GM12878 (cell line): ENCODE data around the gene GDPD1. TPM values are rescaled to one million over a fixed set of nuclear protein-coding genes. Genes with fewer than 3 reads are reported as not detected.
A peak's percentile ranks its signal among the peaks of the same experiment; 100 is the strongest.

Source experiments
- ATAC-seq: fragments of 200-7000 bp; cut with Tn5 transposase; 3 replicates; pipeline ENCODE4 v1.9.1; 2020; ENCODE audit warnings: mild to moderate bottlenecking, moderate library complexity
- BruUV-seq: library from RNA; stranded (reverse); fragments of 400-500 nt; replicated peaks from 2 replicates; lab custom pipeline; 2021; lab: Mats Ljungman, UMichigan
- CTCF ChIA-PET: fragments of 300-600 bp; sonication (Branson Sonifier 250); formaldehyde crosslinking; extraction: SDS; loops from one replicate; lab custom pipeline; 2021; ENCODE audit warnings: inconsistent platforms; lab: Yijun Ruan, JAX
- POLR2A ChIA-PET: fragments of 350-600 bp; formaldehyde crosslinking; extraction: SDS; loops from one replicate; lab custom pipeline; 2021; ENCODE audit warnings: inconsistent platforms; lab: Charles Lee
- RAD21 ChIA-PET: fragments of 300-600 bp; sonication (Branson Sonifier 250); formaldehyde crosslinking; loops from one replicate; lab custom pipeline; 2023; ENCODE audit warnings: antibody characterized with exemption; ENCODE audit not compliant: unreplicated experiment; lab: Charles Lee
- SMC1A ChIA-PET: fragments of 300-600 bp; sonication (Branson Sonifier 250); formaldehyde crosslinking; loops from one replicate; lab custom pipeline; 2023; ENCODE audit not compliant: unreplicated experiment, uncharacterized antibody; lab: Charles Lee
- DNase-seq: peaks from one replicate; pipeline ENCODE4 v3.0.0-alpha.2; 2011; ENCODE audit warnings: low read depth, low spot score
- FAIRE-seq: peaks from 3 replicates; lab custom pipeline; 2011; peaks lifted over from hg19 to GRCh38; lab: Jason Lieb, UNC
- H2AFZ ChIP-seq: 2 replicates; pipeline ENCODE4 v1.6.0; 2011; ENCODE audit warnings: low read depth, low read length, control low read depth; ENCODE audit not compliant: control insufficient read depth
- H3K27ac ChIP-seq: 2 replicates; pipeline ENCODE4 v1.5.1; 2011; ENCODE audit warnings: control low read depth; ENCODE audit not compliant: control insufficient read depth, insufficient read depth
- H3K27me3 ChIP-seq, 2 experiments: replicated peaks in 1 of 2; 2 replicates each; pipeline versions ENCODE4 v1.6.0 to v1.6.1; 2011; ENCODE audit warnings: low read length in 1 of 2; ENCODE audit not compliant: control insufficient read depth in 2 of 2, insufficient read depth in 2 of 2
- H3K36me3 ChIP-seq, 2 experiments: 2 replicates each; pipeline ENCODE4 v1.5.1; 2011; ENCODE audit warnings: low read length in 1 of 2; ENCODE audit not compliant: control insufficient read depth in 2 of 2, insufficient read depth in 2 of 2
- H3K4me1 ChIP-seq: 2 replicates; pipeline ENCODE4 v1.6.1; 2011; ENCODE audit warnings: mild to moderate bottlenecking, low read length, moderate library complexity, mixed read lengths; ENCODE audit not compliant: control insufficient read depth, insufficient read depth
- H3K4me2 ChIP-seq: 2 replicates; pipeline ENCODE4 v1.6.0; 2011; ENCODE audit warnings: control low read depth; ENCODE audit not compliant: control insufficient read depth, insufficient read depth
- H3K4me3 ChIP-seq: fragments of 200-600 bp; sonication (generic); 2 replicates; pipeline ENCODE4 v1.5.1; 2016
- H3K79me2 ChIP-seq: 2 replicates; pipeline ENCODE4 v1.6.0; 2011; ENCODE audit warnings: low read length; ENCODE audit not compliant: control insufficient read depth, insufficient read depth
- H3K9ac ChIP-seq: 2 replicates; pipeline ENCODE4 v1.8.0; 2011; ENCODE audit warnings: low read length, control low read depth, mixed read lengths; ENCODE audit not compliant: control insufficient read depth, insufficient read depth
- H3K9me3 ChIP-seq: replicated peaks from 3 replicates; pipeline ENCODE4 v1.5.1; 2011; ENCODE audit warnings: mild to moderate bottlenecking, low read length; ENCODE audit not compliant: control insufficient read depth, insufficient read depth
- H4K20me1 ChIP-seq: 2 replicates; pipeline ENCODE4 v1.6.0; 2011; ENCODE audit not compliant: control insufficient read depth, insufficient read depth
- BCL3 ChIP-seq: IDR thresholded peaks from 2 replicates; pipeline ENCODE4 v1.6.1; 2011; ENCODE audit warnings: borderline replicate concordance, low read depth, mild to moderate bottlenecking, moderate library complexity, low read length; ENCODE audit not compliant: insufficient read depth, poor library complexity, severe bottlenecking
- FOXK2 ChIP-seq: fragments of 450-650 bp; IDR thresholded peaks from 2 replicates; pipeline ENCODE4 v1.6.1; 2017; ENCODE audit warnings: mild to moderate bottlenecking, moderate library complexity
- WGBS: methylation state at CpG from one replicate; pipeline ENCODE4 v1.1.6; 2016; ENCODE audit warnings: low lambda C conversion rate; ENCODE audit not compliant: insufficient replicate concordance, insufficient coverage; ENCODE audit errors: missing lambda C conversion rate; 5-methylcytosine and 5-hydroxymethylcytosine counted together
- in situ Hi-C: fragments of 300-500 bp; cut with MboI; formaldehyde crosslinking; loops from 9 replicates; pipeline ENCODE4 v1.14.3; 2018; ENCODE audit warnings: mixed read lengths
- intact Hi-C: fragments of 100-400 bp; cut with micrococcal nuclease; formaldehyde crosslinking; loops from one replicate; pipeline ENCODE4 v1.14.2; 2022; ENCODE audit not compliant: unreplicated experiment
- polyA plus RNA-seq, 11 experiments: library from polyadenylated mRNA; depleted of rRNA in 4 of 11; unstranded in 6 of 11; stranded (reverse) in 5 of 11; fragments of >200 nt; fragmentation: Nextera tagmentation in 4 of 11; fragmentation: Illumina TruSeq in 1 of 11; extraction: Ambion mirVana in 4 of 11; extraction: Trizol in 1 of 11; gene quantifications; 1 replicate in 1 of 11; 2 replicates in 10 of 11; pipeline versions ENCODE4 v1.2.1 to v1.2.3, GENCODE V29; 2011 to 2016; ENCODE audit warnings: inconsistent platforms in 2 of 11, missing spikeins in 2 of 11, low read depth in 1 of 11
- total RNA-seq, 4 experiments: library from RNA; depleted of rRNA in 3 of 4; stranded (reverse); fragments of >200 nt in 3 of 4; fragmentation: Illumina TruSeq in 1 of 4; extraction: Trizol in 1 of 4; gene quantifications; 2 replicates each; pipeline versions ENCODE4 v1.2.1 to v1.2.3, GENCODE V29; 2013 to 2021

The GDPD1 gene
- total and polyA plus RNA-seq, 10 of the 15 experiments (the other 5 are each of a cell fraction or from before 2014, with no cell fraction given) = 0.18 to 1.6 (median 0.69) TPM

- FAIRE-seq = no peak
- 40% methylated on average over 7 of the region's 7 CpGs for WGBS
- Histone ChIP-seq H3K4me2 (peak overlapping the region; percentile 79), H3K27me3 (no peaks in the 10 kb centered on the region), H3K4me3 (peak overlapping the region; percentile 49), H2AFZ (peak overlapping the region; percentile 99), H4K20me1 (no peaks in the 10 kb centered on the region), H3K9me3 (no peaks in the 10 kb centered on the region), H3K4me1 (no peaks in the 10 kb centered on the region), H3K27ac (0 out of 2 replicates have a peak overlapping the region, but pooled peaks have one; percentile 9), H3K9ac (no peak overlapping the region; the same call in 1 of the 2 replicates), H3K36me3 (no peaks in the 10 kb centered on the region), H3K79me2 (no peaks in the 10 kb centered on the region)
- SMC1A ChIA-PET = interaction anchor here (0.5 to 2.2 kb wide), 12 partner anchors 8 to 222 kb away, joined by 3 to 12 read pairs (median 4); no protein-coding TSS in a partner anchor
- in situ Hi-C loops (no loop called here), intact Hi-C loops (loop anchor here (1.0 to 5.0 kb wide), 2 partner anchors 91 to 222 kb away; no protein-coding TSS in a partner anchor)
- no peak for DNase-seq
- no peak; the same call in 2 of the 3 replicates for ATAC-seq
- CTCF ChIA-PET = interaction anchor here (0.8 to 2.9 kb wide), 9 partner anchors 9 to 532 kb away, joined by 3 to 32 read pairs (median 7); partner anchors contain the start of gene SMG8
- BruUV-seq = no TSS peak
- POLR2A ChIA-PET = interaction anchor here (0.6 to 1.5 kb wide), 3 partner anchors 9 to 58 kb away, joined by 3 to 16 read pairs (median 3); partner anchors contain the start of gene SMG8
- RAD21 ChIA-PET = interaction anchor here (0.6 to 2.6 kb wide), 10 partner anchors 9 to 449 kb away, joined by 3 to 30 read pairs (median 3); partner anchors contain the start of genes PRR11, SKA2 and SMG8
- TF ChIP-seq FOXK2 (no peak), BCL3 (no peak)
Measured at GRCh38 chr17:59219992-59220327, 351 bp upstream of the GDPD1 start.
